Astrocyte of the spinal cord (primary cell): ENCODE results near the gene ATAD2B.

Source experiments
- DNase-seq: peaks from one replicate; pipeline ENCODE4 v3.0.0; 2011; ENCODE audit warnings: low read depth, low spot score
- H3K4me3 ChIP-seq: 2 replicates; pipeline ENCODE4 v1.5.1; 2011; ENCODE audit warnings: low read depth, mild to moderate bottlenecking, low read length, moderate library complexity
- in situ Hi-C: cut with HindIII; loops from 2 replicates; pipeline ENCODE4 v1.10.0; 2017; ENCODE audit warnings: low sequenced_read_pairs
- TF ChIP-seq, protein P1 (sequence below): IDR thresholded peaks from 2 replicates; pipeline ENCODE4 v1.5.1; 2012; ENCODE audit warnings: low read depth, mild to moderate bottlenecking, low read length, inconsistent platforms

Gene ATAD2B

DNA sequence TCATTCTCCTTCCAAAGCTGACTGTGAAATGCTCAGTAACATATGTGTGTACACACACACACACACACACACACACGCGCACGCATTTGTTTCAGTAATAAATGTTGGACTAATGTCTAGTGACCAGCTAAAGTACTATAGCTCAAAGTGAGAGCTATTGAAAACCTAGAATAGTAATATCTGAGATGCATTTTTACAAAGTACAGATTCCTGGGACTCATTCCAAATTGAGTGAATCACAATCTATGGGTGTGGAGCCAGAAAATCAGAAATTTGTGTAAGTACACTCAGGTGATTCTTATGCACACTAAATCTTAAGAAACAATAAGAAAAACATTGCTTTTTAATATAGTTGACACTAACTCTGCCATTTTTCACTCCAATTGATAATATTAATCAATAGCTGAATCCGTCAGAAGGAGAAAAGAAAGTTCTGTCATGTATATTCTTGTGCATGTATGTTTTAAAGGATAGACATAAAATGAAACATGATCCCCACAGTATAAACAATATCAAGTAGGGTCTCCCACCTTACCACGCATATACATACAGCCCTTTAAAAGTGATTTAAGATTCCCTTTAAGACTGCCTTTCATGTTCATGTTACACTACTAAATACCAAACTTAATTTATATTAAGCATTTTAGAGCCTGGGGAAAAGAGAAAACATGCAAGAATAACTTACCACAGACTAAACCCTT is 123.5 kb downstream of the ATAD2B start:
- H3K4me3 ChIP-seq, result no peak overlapping the region
- TF ChIP-seq, protein P1, sequence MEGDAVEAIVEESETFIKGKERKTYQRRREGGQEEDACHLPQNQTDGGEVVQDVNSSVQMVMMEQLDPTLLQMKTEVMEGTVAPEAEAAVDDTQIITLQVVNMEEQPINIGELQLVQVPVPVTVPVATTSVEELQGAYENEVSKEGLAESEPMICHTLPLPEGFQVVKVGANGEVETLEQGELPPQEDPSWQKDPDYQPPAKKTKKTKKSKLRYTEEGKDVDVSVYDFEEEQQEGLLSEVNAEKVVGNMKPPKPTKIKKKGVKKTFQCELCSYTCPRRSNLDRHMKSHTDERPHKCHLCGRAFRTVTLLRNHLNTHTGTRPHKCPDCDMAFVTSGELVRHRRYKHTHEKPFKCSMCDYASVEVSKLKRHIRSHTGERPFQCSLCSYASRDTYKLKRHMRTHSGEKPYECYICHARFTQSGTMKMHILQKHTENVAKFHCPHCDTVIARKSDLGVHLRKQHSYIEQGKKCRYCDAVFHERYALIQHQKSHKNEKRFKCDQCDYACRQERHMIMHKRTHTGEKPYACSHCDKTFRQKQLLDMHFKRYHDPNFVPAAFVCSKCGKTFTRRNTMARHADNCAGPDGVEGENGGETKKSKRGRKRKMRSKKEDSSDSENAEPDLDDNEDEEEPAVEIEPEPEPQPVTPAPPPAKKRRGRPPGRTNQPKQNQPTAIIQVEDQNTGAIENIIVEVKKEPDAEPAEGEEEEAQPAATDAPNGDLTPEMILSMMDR, result no peak
- in situ Hi-C loops, result no loop called here
- DNase-seq, result peak; percentile 74

DNA sequence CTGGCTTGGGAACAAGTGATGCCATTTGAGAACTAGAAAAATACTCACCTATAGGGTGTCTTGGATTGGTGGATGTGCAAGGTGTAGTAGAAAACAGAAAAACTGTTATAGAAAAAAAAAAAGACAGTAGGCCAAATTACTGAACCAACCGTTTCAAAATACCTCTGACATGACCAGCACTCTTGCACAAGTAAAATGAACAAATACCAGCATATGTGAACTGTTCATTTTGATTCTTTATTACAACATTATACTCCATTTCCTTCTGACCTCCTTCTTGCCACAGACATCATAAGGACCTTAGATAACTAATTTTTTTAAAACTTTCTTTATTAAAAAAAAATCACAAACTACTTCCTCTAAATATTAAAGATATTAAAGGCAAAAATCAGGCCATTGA is 125.5 kb downstream of the ATAD2B start:
- TF ChIP-seq, protein P1, result no peak
- H3K4me3 ChIP-seq, result no peak overlapping the region
- in situ Hi-C loops, result no loop called here
- DNase-seq, result no peak

DNA sequence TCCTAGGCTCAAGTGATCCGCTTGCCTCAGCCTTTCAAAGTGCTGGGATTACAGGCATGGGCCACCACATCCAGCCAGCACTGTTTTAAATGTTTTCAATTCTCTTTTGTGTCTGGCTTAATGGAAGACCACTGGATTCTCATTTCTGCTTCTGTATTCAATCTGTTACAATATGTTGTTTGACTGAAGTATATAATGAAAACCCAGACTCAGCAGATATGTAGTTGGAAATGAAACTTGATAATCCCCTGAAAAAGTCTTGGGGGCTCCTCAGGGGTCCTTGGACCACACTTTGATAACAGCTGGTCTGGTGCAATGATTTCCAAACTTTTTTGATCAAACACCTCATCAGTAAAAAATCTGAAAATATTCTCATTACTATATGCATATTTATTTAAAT is 132.7 kb downstream of the ATAD2B start:
- H3K4me3 ChIP-seq, result no peak overlapping the region
- in situ Hi-C loops, result no loop called here
- TF ChIP-seq, protein P1, result no peak
- no peak for DNase-seq

DNA sequence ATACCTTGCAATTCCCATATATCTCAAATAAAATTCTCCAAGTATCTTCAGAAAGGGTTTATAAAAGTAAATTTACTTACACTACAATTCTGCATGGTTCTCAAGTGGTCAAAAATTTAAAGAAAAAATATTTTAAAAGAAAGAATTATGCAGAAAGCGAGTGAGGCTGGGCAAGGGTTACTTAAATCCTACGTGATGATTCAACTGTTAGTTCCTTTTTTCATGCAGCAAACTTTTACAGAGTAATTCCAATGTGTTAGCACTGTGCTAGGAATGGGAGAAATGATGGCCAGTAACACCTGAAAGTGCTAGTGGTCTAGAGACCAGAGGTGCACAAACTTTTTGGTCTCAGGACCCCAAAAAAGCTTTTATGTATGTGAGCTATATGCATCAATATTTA is 133.4 kb downstream of the ATAD2B start:
- in situ Hi-C loops, result no loop called here
- no peak overlapping the region for H3K4me3 ChIP-seq
- TF ChIP-seq, protein P1, result no peak
- no peak for DNase-seq

DNA sequence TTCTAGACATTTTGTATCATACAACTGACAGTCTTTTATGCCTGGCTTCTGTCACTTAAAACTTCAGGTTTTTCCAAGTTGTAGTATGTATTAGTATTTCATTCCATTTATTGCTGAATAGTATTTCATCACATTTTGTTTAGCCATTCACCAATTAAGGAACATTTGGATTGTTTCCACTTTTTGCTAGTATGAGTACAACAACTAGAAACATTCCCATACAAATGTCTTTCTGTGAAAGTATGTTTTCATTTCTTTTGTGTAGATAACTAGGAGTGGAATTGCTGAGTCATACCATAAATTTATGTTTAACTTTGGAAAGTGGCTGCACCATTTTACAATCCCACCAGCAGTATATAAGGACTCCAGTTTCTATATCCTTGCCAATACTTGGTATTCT is 135.9 kb downstream of the ATAD2B start:
- no peak overlapping the region for H3K4me3 ChIP-seq
- in situ Hi-C loops, result no loop called here
- peak; percentile 76 for DNase-seq
- TF ChIP-seq, protein P1, result no peak

DNA sequence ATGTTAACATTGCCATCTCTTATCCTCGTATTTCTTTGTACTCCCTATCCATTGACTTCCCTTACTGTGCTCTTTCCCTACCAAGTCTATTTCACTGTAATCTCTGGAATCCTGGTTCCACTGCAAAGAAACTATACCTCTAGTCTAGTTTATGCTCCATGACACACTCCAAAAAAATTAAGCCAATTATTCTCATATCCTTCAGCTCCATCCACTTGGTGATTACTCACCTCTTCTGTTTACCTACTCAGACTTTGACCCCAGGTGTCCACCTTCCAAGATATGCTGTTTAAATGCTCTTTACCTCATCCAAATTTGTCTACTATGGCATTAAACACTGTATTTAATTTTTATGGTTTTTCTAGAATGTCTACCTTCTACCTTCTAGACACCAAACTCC is 137.9 kb downstream of the ATAD2B start:
- TF ChIP-seq, protein P1, result no peak

More for the DNA sequence above, 137.9 kb downstream of the ATAD2B start:
- in situ Hi-C loops, result no loop called here
- no peak overlapping the region for H3K4me3 ChIP-seq
- DNase-seq, result no peak
